Endodermal cell (in vitro differentiated cells): ENCODE results near the gene STPG3. TPM values are rescaled to one million over a fixed set of nuclear protein-coding genes. Genes with fewer than 3 reads are reported as not detected.
A peak's percentile ranks its signal among the peaks of the same experiment; 100 is the strongest.

Source experiments
- DNase-seq: peaks from one replicate; pipeline ENCODE4 v3.0.0-alpha.2; 2017
- H3K27ac ChIP-seq: 2 replicates; pipeline ENCODE4 v1.5.1; 2013; ENCODE audit warnings: mild to moderate bottlenecking, low read depth, low read length, moderate library complexity
- H3K27me3 ChIP-seq: 2 replicates; pipeline ENCODE4 v1.6.1; 2013; ENCODE audit warnings: mild to moderate bottlenecking, low read length, moderate library complexity; ENCODE audit not compliant: insufficient read depth, control insufficient read depth, poor library complexity, severe bottlenecking
- H3K36me3 ChIP-seq: 2 replicates; pipeline ENCODE4 v1.7.0; 2013; ENCODE audit warnings: mild to moderate bottlenecking, low read length, moderate library complexity; ENCODE audit not compliant: control insufficient read depth, insufficient read depth
- H3K4me1 ChIP-seq: one replicate; pipeline ENCODE4 v1.7.0; 2013; ENCODE audit warnings: low read length; ENCODE audit not compliant: control insufficient read depth, insufficient read depth
- H3K4me3 ChIP-seq: 2 replicates; pipeline ENCODE4 v1.5.1; 2013; ENCODE audit warnings: mild to moderate bottlenecking, low read length, moderate library complexity
- H3K9ac ChIP-seq: 2 replicates; pipeline ENCODE4 v1.6.1; 2013; ENCODE audit warnings: mild to moderate bottlenecking, low read length, moderate library complexity; ENCODE audit not compliant: poor library complexity, severe bottlenecking; ENCODE audit errors: extremely low read depth
- H3K9me3 ChIP-seq: 2 replicates; pipeline ENCODE4 v1.6.1; 2013; ENCODE audit warnings: mild to moderate bottlenecking, low read length, moderate library complexity; ENCODE audit not compliant: control insufficient read depth
- H3K27ac Mint-ChIP-seq: 2 replicates; pipeline ENCODE4 v1.8.0; 2020; ENCODE audit warnings: mixed read lengths
- H3K27me3 Mint-ChIP-seq: 2 replicates; pipeline ENCODE4 v1.8.0; 2021; ENCODE audit warnings: mild to moderate bottlenecking, mixed read lengths; ENCODE audit not compliant: insufficient read depth
- H3K36me3 Mint-ChIP-seq: 2 replicates; pipeline ENCODE4 v1.8.0; 2020; ENCODE audit warnings: low read depth, mixed read lengths
- H3K4me1 Mint-ChIP-seq: 2 replicates; pipeline ENCODE4 v1.8.0; 2020; ENCODE audit warnings: mixed read lengths
- H3K4me3 Mint-ChIP-seq: 2 replicates; pipeline ENCODE4 v1.8.0; 2020; ENCODE audit warnings: mild to moderate bottlenecking, moderate library complexity, mixed read lengths
- H3K9me3 Mint-ChIP-seq: 2 replicates; pipeline ENCODE4 v1.8.0; 2020; ENCODE audit warnings: mild to moderate bottlenecking, mixed read lengths
- WGBS, 2 experiments: methylation state at CpG; one replicate each; pipeline versions ENCODE4 v1.1.5 to v1.1.7; 2013; ENCODE audit warnings: missing lambda C conversion rate in 2 of 2, mixed read lengths in 1 of 2; ENCODE audit not compliant: insufficient coverage in 1 of 2, insufficient read length in 1 of 2; 5-methylcytosine and 5-hydroxymethylcytosine counted together
- total RNA-seq, 2 donors: library from RNA; stranded (reverse); fragmentation: NEBNext Ultra II Directional in 1 of 2; extraction: Animal tissue kit (Norgen Biotek cat#: 25700) in 1 of 2; gene quantifications; 2 replicates in 1 of 2; 3 replicates in 1 of 2; pipeline ENCODE4 v1.2.1, GENCODE V29; 2021
- TF ChIP-seq, protein P1 (sequence below): fragments of 200-600 bp; sonication (generic); conservative IDR thresholded peaks from 2 replicates; pipeline ENCODE4 v1.5.0; 2021; ENCODE audit warnings: antibody characterized with exemption, mild to moderate bottlenecking

Gene STPG3
- total RNA-seq, 2 donors from 2014 or later = not detected

- Mint-ChIP-seq H3K36me3 (no peaks in the 10 kb centered on the region), H3K9me3 (no peaks in the 10 kb centered on the region), H3K4me3 (no peak overlapping the region), H3K27me3 (no peaks in the 10 kb centered on the region), H3K27ac (no peak overlapping the region), H3K4me1 (peaks cover 16% of the 10 kb centered on the region)
- Histone ChIP-seq H3K9me3 (no peaks in the 10 kb centered on the region), H3K4me3 (no peak overlapping the region), H3K9ac (no peak overlapping the region), H3K27me3 (no peaks in the 10 kb centered on the region), H3K4me1 (peaks cover 20% of the 10 kb centered on the region), H3K36me3 (peaks cover 5% of the 10 kb centered on the region), H3K27ac (no peak overlapping the region)
- TF ChIP-seq, protein P1, sequence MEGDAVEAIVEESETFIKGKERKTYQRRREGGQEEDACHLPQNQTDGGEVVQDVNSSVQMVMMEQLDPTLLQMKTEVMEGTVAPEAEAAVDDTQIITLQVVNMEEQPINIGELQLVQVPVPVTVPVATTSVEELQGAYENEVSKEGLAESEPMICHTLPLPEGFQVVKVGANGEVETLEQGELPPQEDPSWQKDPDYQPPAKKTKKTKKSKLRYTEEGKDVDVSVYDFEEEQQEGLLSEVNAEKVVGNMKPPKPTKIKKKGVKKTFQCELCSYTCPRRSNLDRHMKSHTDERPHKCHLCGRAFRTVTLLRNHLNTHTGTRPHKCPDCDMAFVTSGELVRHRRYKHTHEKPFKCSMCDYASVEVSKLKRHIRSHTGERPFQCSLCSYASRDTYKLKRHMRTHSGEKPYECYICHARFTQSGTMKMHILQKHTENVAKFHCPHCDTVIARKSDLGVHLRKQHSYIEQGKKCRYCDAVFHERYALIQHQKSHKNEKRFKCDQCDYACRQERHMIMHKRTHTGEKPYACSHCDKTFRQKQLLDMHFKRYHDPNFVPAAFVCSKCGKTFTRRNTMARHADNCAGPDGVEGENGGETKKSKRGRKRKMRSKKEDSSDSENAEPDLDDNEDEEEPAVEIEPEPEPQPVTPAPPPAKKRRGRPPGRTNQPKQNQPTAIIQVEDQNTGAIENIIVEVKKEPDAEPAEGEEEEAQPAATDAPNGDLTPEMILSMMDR = no peak
- WGBS, 2 experiments = 89 to 91% methylated on average over 24 to 40 of the region's 40 CpGs
- DNase-seq = no peak
Observed at GRCh38 chr9:137234055-137234697, 16.9 kb upstream of the STPG3 start.

- Histone ChIP-seq H3K27ac (no peak overlapping the region), H3K9ac (no peak overlapping the region), H3K9me3 (no peaks in the 10 kb centered on the region), H3K4me1 (peaks cover 20% of the 10 kb centered on the region), H3K4me3 (no peak overlapping the region), H3K36me3 (peaks cover 5% of the 10 kb centered on the region), H3K27me3 (no peaks in the 10 kb centered on the region)
- no peak for DNase-seq
- TF ChIP-seq, protein P1 = no peak
- H3K36me3 Mint-ChIP-seq = no peaks in the 10 kb centered on the region
- H3K4me3 Mint-ChIP-seq = no peak overlapping the region
- peaks cover 16% of the 10 kb centered on the region for H3K4me1 Mint-ChIP-seq
- 85 to 92% methylated on average over 13 to 17 of the region's 18 CpGs for WGBS, 2 experiments
- no peaks in the 10 kb centered on the region for H3K27me3 Mint-ChIP-seq
- no peak overlapping the region for H3K27ac Mint-ChIP-seq
- H3K9me3 Mint-ChIP-seq = no peaks in the 10 kb centered on the region
Observed at GRCh38 chr9:137234758-137235423, 16.2 kb upstream of the STPG3 start.

- H3K36me3 Mint-ChIP-seq = no peaks in the 10 kb centered on the region
- H3K9me3 Mint-ChIP-seq = no peaks in the 10 kb centered on the region
- H3K27ac Mint-ChIP-seq = no peak overlapping the region
- 88 to 91% methylated on average over 13 to 35 of the region's 35 CpGs for WGBS, 2 experiments
- no peaks in the 10 kb centered on the region for H3K27me3 ChIP-seq
- no peaks in the 10 kb centered on the region for H3K9me3 ChIP-seq
- peaks cover 16% of the 10 kb centered on the region for H3K4me1 Mint-ChIP-seq
- H3K27me3 Mint-ChIP-seq = no peaks in the 10 kb centered on the region
- H3K36me3 ChIP-seq = peaks cover 5% of the 10 kb centered on the region
- DNase-seq = peak; percentile 75
- H3K4me3 Mint-ChIP-seq = no peak overlapping the region
- H3K4me3 ChIP-seq = no peak overlapping the region
- no peak overlapping the region for H3K27ac ChIP-seq
- TF ChIP-seq, protein P1 = peak; percentile 51
- peaks cover 20% of the 10 kb centered on the region for H3K4me1 ChIP-seq
- no peak overlapping the region for H3K9ac ChIP-seq
Observed at GRCh38 chr9:137235424-137236237, 15.5 kb upstream of the STPG3 start.
